ENCODE measurements around the gene RPL18A. TPM values are rescaled to one million over a fixed set of nuclear protein-coding genes. Genes with fewer than 3 reads are reported as not detected.

The RPL18A gene
- total and polyA plus RNA-seq, 2 of the 13 experiments (the other 11 are each of a cell fraction or from before 2014, with no cell fraction given), result 1,471 to 2,004 TPM

DNA sequence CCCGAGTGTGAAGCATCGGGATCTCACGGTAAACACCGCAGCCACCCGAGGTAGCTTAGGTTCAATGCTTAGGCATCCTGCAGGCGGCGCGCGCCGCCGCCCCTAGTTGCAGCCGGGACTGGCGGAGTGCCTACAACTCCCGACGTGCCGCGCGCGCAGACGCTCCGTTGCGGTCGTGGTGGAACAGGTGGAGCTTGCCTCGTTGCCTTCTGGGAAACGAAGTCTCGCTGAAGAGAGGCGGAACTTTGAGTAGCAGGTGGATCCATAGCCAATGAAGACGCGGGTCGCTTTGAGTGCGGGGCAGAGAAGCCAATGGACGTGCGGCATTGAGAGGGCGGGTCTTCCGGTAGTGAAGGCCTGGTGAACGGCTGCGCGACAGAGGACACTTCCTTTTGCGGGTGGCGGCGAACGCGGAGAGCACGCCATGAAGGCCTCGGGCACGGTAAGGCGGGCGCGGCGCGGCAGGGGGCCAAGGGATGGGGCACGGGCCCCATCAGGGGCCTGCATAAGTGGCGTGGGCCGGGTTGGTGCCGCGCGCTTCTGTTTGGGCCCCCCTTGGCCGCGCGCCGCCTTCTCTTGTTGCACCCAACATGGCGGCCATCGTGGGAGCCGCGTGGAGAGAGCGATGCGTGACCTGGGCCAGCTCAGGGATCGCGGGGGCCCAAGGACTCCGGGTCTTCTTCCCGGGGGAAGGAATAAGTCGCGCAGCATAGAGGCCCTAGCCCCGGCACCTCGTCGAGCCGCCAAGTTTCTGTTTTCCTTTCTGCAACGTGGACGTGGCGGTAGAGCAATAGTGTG, at the start of gene RPL18A (continued):
- TF ChIP-seq ZNF720 (CRISPR knock-in tag; IDR thresholded peaks at IDR 0.05) (no peak), HCFC1 (IDR thresholded peaks at IDR 0.05; ENCODE audit: low read depth, low read length) (peak; percentile 96), PCBP1 (IDR thresholded peaks at IDR 0.05; ENCODE audit: borderline replicate concordance, low read depth, low read length) (peak; percentile 76; the same call in 1 of the 2 replicates), BHLHE40 (IDR thresholded peaks at IDR 0.05; ENCODE audit: low read length) (0 out of 2 replicates have a peak, but pooled peaks have one; percentile 5), ZNF816 (CRISPR knock-in tag; IDR thresholded peaks at IDR 0.05; ENCODE audit: borderline replicate concordance) (no peak), ETV5 (CRISPR knock-in tag; IDR thresholded peaks at IDR 0.05; ENCODE audit: borderline replicate concordance) (no peak; the same call in none of the 2 replicates), AHR (CRISPR knock-in tag; IDR thresholded peaks at IDR 0.05) (peak; percentile 61; the same call in 1 of the 2 replicates), SMYD3 (CRISPR knock-in tag; IDR thresholded peaks at IDR 0.05) (no peak), TBL1XR1 (IDR thresholded peaks at IDR 0.05; ENCODE audit: borderline replicate concordance, low read length, partially characterized antibody) (peak; percentile 29), HMG20A (CRISPR knock-in tag; IDR thresholded peaks at IDR 0.05; ENCODE audit: borderline replicate concordance) (no peak), ARNT2 (CRISPR knock-in tag; IDR thresholded peaks at IDR 0.05; ENCODE audit: low read depth) (no peak; the same call in 1 of the 2 replicates), SALL2 (CRISPR knock-in tag; IDR thresholded peaks at IDR 0.05) (0 out of 2 replicates have a peak, but pooled peaks have one; percentile 24), GABPB1 (CRISPR knock-in tag; IDR thresholded peaks at IDR 0.05) (peak; percentile 99), NFIB (CRISPR knock-in tag; IDR thresholded peaks at IDR 0.05; ENCODE audit: borderline replicate concordance) (no peak)
- TF ChIP-seq, protein P1, sequence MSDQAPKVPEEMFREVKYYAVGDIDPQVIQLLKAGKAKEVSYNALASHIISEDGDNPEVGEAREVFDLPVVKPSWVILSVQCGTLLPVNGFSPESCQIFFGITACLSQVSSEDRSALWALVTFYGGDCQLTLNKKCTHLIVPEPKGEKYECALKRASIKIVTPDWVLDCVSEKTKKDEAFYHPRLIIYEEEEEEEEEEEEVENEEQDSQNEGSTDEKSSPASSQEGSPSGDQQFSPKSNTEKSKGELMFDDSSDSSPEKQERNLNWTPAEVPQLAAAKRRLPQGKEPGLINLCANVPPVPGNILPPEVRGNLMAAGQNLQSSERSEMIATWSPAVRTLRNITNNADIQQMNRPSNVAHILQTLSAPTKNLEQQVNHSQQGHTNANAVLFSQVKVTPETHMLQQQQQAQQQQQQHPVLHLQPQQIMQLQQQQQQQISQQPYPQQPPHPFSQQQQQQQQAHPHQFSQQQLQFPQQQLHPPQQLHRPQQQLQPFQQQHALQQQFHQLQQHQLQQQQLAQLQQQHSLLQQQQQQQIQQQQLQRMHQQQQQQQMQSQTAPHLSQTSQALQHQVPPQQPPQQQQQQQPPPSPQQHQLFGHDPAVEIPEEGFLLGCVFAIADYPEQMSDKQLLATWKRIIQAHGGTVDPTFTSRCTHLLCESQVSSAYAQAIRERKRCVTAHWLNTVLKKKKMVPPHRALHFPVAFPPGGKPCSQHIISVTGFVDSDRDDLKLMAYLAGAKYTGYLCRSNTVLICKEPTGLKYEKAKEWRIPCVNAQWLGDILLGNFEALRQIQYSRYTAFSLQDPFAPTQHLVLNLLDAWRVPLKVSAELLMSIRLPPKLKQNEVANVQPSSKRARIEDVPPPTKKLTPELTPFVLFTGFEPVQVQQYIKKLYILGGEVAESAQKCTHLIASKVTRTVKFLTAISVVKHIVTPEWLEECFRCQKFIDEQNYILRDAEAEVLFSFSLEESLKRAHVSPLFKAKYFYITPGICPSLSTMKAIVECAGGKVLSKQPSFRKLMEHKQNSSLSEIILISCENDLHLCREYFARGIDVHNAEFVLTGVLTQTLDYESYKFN (CRISPR knock-in tag; conservative IDR thresholded peaks at IDR 0.05), result peak; percentile 32; the same call in 1 of the 2 replicates
- TF ChIP-seq, protein P2, sequence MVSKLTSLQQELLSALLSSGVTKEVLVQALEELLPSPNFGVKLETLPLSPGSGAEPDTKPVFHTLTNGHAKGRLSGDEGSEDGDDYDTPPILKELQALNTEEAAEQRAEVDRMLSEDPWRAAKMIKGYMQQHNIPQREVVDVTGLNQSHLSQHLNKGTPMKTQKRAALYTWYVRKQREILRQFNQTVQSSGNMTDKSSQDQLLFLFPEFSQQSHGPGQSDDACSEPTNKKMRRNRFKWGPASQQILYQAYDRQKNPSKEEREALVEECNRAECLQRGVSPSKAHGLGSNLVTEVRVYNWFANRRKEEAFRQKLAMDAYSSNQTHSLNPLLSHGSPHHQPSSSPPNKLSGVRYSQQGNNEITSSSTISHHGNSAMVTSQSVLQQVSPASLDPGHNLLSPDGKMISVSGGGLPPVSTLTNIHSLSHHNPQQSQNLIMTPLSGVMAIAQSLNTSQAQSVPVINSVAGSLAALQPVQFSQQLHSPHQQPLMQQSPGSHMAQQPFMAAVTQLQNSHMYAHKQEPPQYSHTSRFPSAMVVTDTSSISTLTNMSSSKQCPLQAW (CRISPR knock-in tag; IDR thresholded peaks at IDR 0.05), result peak; percentile 56
- TF ChIP-seq, protein P3, sequence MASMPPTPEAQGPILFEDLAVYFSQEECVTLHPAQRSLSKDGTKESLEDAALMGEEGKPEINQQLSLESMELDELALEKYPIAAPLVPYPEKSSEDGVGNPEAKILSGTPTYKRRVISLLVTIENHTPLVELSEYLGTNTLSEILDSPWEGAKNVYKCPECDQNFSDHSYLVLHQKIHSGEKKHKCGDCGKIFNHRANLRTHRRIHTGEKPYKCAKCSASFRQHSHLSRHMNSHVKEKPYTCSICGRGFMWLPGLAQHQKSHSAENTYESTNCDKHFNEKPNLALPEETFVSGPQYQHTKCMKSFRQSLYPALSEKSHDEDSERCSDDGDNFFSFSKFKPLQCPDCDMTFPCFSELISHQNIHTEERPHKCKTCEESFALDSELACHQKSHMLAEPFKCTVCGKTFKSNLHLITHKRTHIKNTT (CRISPR knock-in tag; IDR thresholded peaks at IDR 0.05), result no peak
- TF ChIP-seq, protein P4, sequence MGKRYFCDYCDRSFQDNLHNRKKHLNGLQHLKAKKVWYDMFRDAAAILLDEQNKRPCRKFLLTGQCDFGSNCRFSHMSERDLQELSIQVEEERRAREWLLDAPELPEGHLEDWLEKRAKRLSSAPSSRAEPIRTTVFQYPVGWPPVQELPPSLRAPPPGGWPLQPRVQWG (CRISPR knock-in tag; IDR thresholded peaks at IDR 0.05; ENCODE audit: borderline replicate concordance, low read depth), result no peak
- TF ChIP-seq, protein P5, sequence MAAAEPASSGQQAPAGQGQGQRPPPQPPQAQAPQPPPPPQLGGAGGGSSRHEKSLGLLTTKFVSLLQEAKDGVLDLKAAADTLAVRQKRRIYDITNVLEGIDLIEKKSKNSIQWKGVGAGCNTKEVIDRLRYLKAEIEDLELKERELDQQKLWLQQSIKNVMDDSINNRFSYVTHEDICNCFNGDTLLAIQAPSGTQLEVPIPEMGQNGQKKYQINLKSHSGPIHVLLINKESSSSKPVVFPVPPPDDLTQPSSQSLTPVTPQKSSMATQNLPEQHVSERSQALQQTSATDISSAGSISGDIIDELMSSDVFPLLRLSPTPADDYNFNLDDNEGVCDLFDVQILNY (CRISPR knock-in tag; conservative IDR thresholded peaks at IDR 0.05), result no peak; the same call in 1 of the 2 replicates
- TF ChIP-seq, protein P6, sequence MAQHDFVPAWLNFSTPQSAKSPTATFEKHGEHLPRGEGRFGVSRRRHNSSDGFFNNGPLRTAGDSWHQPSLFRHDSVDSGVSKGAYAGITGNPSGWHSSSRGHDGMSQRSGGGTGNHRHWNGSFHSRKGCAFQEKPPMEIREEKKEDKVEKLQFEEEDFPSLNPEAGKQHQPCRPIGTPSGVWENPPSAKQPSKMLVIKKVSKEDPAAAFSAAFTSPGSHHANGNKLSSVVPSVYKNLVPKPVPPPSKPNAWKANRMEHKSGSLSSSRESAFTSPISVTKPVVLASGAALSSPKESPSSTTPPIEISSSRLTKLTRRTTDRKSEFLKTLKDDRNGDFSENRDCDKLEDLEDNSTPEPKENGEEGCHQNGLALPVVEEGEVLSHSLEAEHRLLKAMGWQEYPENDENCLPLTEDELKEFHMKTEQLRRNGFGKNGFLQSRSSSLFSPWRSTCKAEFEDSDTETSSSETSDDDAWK (CRISPR knock-in tag; IDR thresholded peaks at IDR 0.05), result no peak

Measured in HepG2 (cell line).